CD4-positive, alpha-beta T cell treated with Interleukin-17A for 4 hours (primary cell): ENCODE data around the gene UBE3D.
"Not testable (repeated sequence)": the region's sequence is repeated elsewhere in the genome, so short reads cannot be mapped to it uniquely, and the experiment has no call there.

Source experiments
- DNase-seq: peaks from one replicate; pipeline ENCODE4 v3.0.0-alpha.2; 2020; ENCODE audit warnings: mixed read lengths

The UBE3D gene

DNA sequence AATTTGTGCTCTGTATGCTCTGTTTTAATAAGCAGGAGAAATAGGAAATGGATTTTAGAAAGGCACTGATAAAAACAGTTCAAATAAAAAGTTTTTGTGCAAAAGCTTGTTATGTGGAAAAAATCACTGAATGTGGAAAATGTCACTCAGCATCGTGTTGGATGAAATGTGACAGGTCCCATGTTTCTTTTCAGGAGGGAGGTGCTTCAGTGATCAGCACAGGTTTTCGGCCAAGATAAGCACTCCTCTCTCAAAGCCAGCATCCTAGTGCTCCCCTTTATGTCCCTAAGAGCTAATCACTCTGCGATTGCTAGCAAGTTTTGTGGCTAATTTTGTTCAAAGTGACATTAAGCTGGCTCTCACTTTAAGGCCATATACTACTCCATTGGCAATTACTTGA lies 12.0 kb downstream of the UBE3D start:
- no peak for DNase-seq

- no peak for DNase-seq
Measured at GRCh38 chr6:83051377-83052172, 14.1 kb downstream of the UBE3D start.

GRCh38 chr6:83047065-83047754 lies 18.4 kb downstream of the UBE3D start:
- no peak for DNase-seq

DNA sequence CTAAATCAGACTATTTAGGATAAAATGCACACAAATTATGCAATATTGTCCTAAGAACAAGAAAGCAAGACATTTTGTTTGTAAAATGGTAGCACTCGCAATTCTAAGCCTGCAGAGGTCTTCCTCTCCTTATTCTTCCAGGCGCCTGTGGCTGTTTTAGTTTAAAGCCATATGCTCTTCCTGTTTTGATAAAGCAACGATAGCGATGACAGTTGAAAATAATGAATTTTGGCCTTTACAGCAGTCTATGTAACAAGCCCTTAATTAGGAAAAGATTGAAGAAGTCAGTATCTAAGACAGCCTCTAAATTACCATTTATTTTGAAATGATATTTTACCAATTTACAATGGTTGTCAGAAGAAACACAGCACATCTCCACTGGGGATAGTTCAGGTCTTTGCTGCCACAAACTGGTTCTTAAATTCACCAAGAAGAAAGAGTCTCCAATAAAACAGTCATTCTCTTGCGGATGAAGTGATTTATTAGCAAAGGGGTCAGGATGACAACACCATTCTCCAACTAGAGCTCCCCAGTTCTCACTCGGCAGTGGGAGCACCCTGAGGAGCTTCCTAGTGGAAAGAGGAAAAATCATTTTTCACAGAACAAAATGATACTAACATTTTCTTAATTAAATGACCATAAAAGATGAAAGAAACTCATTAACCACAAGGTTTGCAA lies 21.4 kb downstream of the UBE3D start:
- DNase-seq = no peak

DNA sequence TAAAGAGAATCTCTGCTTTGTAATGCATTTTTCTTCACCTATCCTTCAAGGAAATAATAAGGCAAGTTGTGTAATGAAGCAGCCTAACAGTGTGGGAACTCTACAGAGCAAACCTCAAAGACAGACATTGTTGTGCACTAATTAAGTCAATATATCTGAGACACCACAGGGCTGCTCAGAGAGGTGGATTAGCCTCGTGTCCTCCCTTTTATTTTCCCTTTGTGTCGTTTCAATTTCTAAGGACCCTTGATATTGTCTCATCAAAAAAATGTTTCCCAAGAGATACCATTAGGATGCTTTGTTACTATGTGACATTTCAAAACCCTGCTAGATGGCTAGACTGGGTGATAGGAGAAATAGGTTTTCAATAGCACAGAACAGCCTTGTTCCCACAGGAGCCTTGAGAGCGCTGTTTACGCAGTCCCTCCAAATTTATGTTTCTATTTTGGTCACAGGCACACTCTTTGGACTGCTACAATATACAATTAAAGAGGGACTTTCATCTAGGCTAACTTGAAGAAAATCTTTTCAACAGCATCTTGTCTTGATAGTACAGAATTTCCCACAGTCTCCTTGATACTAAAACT lies 23.1 kb downstream of the UBE3D start:
- no peak for DNase-seq

- no peak for DNase-seq
Measured at GRCh38 chr6:83038246-83038645, 27.4 kb downstream of the UBE3D start.

- DNase-seq = no peak
Measured at GRCh38 chr6:83031689-83032088, 34.0 kb downstream of the UBE3D start.

- DNase-seq = no peak
Measured at GRCh38 chr6:83019741-83020140, 45.9 kb downstream of the UBE3D start.

- DNase-seq = not testable (repeated sequence)
Measured at GRCh38 chr6:83011131-83011530, 54.5 kb downstream of the UBE3D start.

- no peak for DNase-seq
Measured at GRCh38 chr6:83008626-83009025, 57.0 kb downstream of the UBE3D start.

GRCh38 chr6:83006270-83006905 lies 59.3 kb downstream of the UBE3D start:
- no peak for DNase-seq

DNA sequence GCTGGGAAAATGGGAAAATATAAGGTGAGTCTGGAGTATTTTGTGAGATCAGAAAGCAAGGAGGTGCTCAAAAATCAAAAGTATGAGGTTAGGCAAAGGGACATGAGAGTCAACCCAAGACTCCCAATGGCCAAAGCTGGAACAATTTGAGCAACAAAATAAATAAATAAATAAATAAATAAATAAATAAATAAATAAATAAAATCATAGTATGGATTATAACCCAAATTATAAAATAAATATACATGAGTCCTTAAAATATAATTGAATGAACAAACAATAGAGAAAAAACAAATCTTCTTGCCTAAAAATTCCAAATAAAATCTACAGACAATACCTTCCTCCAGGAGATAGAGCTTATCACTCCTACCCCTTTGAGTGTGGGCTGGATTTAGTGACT lies 69.5 kb downstream of the UBE3D start:
- no peak for DNase-seq

DNA sequence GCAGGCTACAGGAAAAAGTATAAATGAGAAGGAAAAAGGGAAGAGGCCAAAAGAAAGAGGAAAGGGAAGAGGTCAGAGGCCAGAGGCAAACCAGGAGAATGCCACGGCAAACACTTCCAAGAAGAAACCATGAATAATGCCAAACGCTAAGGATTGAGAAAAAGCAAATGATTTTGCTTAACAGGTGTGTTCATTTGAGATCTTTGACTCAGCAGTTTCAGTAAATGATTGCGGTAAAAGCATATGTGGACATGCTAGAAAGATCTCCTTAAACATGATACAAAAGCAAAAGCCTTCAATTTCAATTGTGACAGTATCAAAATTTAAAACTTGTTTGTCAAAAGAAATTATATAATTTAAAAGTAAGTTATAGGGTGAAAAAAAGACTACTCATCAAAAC lies 70.6 kb downstream of the UBE3D start:
- DNase-seq = no peak

DNA sequence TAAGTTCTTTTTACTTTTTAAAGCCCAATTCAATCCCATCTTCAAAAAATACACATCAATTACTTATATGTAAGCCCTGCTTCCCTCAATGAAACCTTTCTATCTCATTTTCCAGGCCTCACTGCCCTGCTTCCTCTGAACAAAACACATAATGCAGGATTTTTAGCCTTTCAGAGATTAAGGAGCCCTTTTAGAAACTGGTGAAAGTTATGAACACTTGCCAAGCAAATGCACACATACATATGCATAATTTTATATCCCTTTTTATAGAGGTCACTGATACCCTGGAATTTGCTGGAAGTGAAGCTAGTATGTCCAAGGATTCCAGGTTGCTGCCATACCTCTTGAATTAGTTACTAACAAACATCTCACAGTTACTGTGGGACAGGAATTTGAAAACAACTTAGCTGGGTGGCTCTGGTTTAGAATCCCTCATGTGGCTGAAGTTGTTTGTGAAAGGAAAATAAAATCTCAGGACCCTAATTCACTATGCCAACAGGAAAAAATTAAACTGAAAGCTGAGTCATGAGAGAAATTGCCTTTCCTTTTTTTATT lies 75.8 kb downstream of the UBE3D start:
- DNase-seq = no peak

- DNase-seq = no peak
Measured at GRCh38 chr6:82988930-82989351, 76.7 kb downstream of the UBE3D start.

GRCh38 chr6:82987951-82988350 lies 77.7 kb downstream of the UBE3D start:
- DNase-seq = no peak

GRCh38 chr6:82987416-82987815 lies 78.2 kb downstream of the UBE3D start:
- DNase-seq = no peak

GRCh38 chr6:82984720-82985119 lies 80.9 kb downstream of the UBE3D start:
- DNase-seq = no peak

DNA sequence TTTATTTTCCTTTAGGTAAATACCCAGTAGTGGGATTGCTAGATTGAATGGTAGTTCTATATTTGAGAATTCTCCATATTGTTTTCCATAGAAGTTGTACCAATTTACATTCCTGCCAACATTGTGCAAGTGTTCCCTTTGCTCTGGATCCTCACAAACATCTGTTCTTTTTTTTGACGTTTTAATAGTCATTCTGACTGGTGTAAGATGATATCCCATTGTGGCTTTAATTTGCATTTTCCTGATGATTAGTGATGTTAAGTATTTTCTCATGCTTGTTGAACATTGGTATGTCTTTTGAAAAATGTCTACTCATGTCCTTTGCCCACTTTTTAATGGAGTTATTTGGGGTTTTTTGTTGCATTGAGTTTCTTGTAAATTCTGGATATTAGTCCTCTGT lies 85.6 kb downstream of the UBE3D start:
- DNase-seq = no peak

GRCh38 chr6:82979657-82980056 lies 86.0 kb downstream of the UBE3D start:
- DNase-seq = no peak

- no peak for DNase-seq
Measured at GRCh38 chr6:82978362-82978945, 87.2 kb downstream of the UBE3D start.

DNA sequence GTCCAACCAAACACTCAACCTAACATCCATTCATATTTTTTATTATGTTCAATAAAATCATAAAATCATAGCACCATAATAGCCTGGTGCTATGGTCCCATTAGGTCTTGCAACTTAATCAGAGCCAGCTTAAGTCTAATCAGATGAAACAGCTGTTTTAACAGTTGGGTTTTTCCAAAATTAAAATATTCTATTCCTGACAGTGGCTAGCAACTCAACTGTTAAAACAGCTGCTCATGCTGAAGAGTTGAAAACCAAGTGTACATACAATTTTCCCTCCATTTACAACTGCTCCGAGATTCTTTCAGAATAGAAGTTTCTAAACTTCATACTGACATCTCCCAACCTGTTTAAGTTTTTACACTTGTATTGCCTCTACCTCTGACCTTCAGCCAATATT lies 89.5 kb downstream of the UBE3D start:
- no peak for DNase-seq
